Activated CD8-positive, alpha-beta memory T cell treated with anti-CD3 and anti-CD28 coated beads, Interleukin-2, amount 50 U/mL, for 1 hour (primary cell): Measurements from ENCODE around the gene RBM24.

Source experiments
- DNase-seq: peaks from one replicate; pipeline ENCODE4 v3.0.0-alpha.2; 2020; ENCODE audit errors: extremely low read depth

RBM24 gene

DNA sequence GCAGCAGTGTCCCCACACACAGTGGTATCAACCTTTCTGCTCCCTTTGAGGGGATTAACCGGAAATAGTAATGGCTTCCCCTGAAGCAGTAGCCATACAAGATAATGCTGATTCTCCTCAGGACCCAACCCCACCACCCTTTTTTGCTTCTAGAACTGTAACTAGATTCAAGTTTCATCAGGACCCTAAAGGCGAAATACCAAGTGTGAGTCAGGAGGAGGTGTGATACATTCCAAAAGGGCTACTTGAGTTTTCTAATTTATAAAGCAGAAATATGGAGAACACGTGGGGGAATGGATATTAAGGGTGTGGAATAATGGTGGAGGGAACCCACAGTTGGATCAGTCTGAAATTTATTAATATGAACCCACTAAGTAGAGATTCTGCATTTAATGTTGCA lies 60.7 kb downstream of the RBM24 start:
- no peak for DNase-seq

DNA sequence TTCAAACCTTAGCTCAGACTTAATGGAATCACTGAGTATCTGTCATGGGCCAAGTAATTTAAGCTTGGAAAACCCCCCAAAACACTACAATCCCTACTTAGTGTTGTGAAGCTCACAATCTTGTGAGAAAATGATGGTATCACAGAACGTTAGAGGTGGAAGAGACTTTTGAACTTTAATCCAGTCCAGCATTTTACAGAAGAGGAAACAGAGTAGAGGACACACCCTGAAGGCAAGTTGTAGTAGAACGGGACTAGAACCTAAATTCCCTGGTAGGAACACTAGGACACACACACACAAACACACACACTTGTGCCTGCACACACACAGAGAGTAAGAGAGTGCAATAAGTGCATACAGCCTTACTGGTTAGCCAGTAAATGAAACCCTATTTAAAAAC lies 62.1 kb downstream of the RBM24 start:
- DNase-seq, result no peak
